HUDEP-2 (cell line): Measurements from ENCODE around the gene DNMT3B.
"Not testable (repeated sequence)": the region's sequence is repeated elsewhere in the genome, so short reads cannot be mapped to it uniquely, and the experiment has no call there.

Experiments
- DNase-seq, 76 experiments: peaks; one replicate each; lab custom pipeline; 2025; ENCODE audit not compliant: unreplicated experiment in 76 of 76; lab: John Stamatoyannopoulos, UW

Gene DNMT3B

DNA sequence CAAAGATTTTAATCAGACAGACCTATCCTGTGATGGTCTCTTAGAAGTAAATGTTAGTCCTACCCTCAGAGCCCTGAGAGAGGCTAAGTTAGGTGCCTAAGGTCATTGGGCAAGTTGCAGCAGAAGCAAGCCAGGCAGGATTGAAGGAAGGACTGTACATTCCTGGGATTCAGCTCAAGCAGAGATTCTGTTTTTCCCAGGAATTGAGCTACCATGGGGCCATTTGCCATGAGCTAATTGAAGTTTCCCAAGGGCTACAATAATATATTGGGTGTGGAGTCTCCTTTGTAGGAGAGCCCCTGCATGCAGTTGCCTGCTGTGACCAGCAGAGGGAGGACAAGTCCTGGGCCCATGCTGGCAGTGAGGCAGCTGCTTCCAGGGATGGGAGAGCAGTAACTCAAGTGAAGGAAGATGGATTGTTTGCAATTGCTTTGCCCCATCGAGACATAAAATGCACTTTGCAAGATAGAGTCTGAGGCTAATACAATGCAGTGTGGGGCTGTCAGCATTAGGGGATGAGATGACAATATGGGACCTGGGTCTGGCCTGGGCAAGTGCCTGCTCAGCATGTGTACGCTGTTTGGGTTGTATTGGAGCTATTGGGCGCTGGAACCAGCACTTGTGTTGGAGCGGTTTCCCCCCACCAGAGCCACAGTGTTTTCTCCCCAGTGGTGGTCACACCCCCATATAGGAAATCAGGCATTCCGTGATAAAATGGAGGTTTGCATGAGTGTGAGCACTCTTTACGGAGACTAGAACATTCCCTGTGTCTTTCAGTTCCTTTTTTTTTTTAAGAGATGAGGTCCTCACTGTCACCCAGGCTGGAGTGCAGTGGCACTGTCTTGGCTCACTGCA is 27.9 kb downstream of the DNMT3B start:
- peak in 63 of 76 experiments; percentile 8 to 76 (median 47) for DNase-seq

- no peak for DNase-seq
Observed at GRCh38 chr20:32790751-32791057, 28.5 kb downstream of the DNMT3B start.

GRCh38 chr20:32792316-32792715 is 30.1 kb downstream of the DNMT3B start:
- peak in 11 of 76 experiments; percentile 17 to 59 (median 33) for DNase-seq

DNA sequence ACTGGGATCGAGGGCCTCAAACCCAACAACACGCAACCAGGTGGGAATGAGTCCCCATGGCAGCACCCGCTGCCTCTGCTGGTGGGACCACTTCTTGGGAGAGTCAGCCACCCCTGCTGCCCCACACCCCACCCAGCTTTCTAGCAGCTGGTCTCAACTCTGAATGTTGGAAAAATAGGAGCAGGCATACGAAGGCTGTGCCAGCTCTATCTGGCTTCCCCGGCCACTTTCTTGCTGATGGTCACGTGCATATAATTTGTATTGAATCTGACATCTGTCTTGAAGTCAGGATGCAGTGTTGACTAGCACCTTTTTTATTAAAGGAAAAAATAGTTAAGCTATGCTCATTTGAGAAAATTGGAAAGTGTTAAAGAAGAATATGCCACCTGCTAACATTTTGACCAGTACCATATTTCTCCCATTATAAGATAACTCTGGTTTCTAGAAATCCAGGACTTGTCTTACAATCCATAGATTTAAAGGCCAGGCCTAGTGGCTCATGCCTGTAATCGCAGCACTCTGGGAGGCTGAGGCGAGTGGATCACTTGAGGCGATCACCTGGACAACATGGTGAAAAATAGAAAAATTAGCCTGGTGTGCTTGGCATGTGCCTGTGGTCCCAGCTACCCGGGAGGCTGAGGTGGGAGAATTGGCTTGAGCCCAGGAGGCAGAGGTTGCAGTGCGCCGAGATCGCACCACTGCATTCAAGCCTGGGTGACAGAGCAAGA is 30.7 kb downstream of the DNMT3B start:
- DNase-seq = no peak

GRCh38 chr20:32796383-32796948 is 34.3 kb downstream of the DNMT3B start:
- no peak for DNase-seq

- DNase-seq = no peak
Observed at GRCh38 chr20:32796981-32797451, 34.8 kb downstream of the DNMT3B start.

- not testable (repeated sequence) for DNase-seq
Observed at GRCh38 chr20:32797571-32797970, 35.4 kb downstream of the DNMT3B start.

- DNase-seq = no peak
Observed at GRCh38 chr20:32798046-32798981, 36.1 kb downstream of the DNMT3B start.

DNA sequence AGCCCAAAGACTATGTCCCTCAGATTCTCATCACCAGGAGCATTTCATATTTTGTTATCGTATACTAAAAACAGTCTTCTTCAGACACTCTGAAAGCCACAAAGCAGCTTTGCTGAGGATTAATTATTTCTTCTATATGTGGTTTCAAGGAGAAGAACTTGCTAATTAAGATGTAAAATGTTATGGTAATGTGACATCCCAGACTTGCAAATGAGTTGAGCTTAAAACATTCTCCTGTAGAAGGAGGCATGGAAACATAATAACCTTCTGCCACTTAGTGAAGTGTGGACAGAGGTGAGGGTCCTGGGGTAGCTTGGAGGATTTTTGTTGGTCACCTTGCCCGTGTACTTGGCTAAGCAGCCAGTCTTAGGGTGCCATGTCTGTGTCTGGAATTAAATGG is 40.9 kb downstream of the DNMT3B start:
- DNase-seq = no peak

GRCh38 chr20:32804022-32804715 is 42.0 kb downstream of the DNMT3B start:
- DNase-seq = no peak

DNA sequence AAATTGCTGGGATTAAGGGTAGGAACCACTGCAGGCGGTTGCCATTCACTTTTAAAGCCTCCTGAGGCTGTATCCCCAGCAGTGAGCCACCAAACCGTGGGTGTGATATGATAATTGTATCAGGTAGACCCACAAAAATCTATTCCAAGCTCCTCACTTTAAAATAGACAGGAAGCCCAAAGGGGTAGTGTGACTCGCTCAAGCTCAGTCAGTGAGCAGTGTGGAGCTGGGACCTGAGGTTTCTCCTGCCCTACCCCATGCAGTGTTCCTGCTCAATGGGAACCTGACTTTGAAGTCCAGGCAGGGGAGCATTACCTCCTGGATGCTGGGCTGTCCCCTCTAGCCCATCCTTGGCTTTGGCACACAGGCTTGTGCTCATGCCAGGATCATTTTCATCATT is 42.6 kb downstream of the DNMT3B start:
- no peak for DNase-seq

DNA sequence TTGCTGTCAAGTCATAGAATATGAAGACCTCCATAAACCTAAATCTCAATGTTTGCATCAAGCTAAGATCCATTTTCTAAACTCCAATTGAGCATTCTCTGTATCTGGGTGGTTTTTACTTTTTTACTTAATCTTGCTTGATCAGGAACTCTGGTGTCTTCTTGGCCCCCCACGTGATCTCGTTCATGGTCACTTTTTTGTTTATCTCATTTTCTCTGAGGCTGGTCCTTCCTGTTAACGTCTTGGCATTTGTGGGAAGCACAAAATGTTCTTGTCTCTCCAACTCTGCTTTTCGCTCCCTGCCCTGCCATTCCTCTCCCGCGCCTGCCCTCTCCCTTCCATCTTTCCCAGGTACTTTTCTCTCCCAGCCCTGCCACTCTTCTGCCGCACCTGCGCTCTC is 43.5 kb downstream of the DNMT3B start:
- DNase-seq = peak in 1 of 76 experiments; percentile 5

GRCh38 chr20:32806356-32806755 is 44.2 kb downstream of the DNMT3B start:
- no peak for DNase-seq

GRCh38 chr20:32807706-32808105 is 45.5 kb downstream of the DNMT3B start:
- DNase-seq = no peak

DNA sequence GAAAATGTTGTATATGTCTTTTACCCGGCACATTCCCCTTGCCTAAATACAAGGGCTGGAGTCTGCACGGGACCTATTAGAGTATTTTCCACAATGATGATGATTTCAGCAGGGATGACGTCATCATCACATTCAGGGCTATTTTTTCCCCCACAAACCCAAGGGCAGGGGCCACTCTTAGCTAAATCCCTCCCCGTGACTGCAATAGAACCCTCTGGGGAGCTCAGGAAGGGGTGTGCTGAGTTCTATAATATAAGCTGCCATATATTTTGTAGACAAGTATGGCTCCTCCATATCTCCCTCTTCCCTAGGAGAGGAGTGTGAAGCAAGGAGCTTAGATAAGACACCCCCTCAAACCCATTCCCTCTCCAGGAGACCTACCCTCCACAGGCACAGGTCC is 46.3 kb downstream of the DNMT3B start:
- no peak for DNase-seq

DNA sequence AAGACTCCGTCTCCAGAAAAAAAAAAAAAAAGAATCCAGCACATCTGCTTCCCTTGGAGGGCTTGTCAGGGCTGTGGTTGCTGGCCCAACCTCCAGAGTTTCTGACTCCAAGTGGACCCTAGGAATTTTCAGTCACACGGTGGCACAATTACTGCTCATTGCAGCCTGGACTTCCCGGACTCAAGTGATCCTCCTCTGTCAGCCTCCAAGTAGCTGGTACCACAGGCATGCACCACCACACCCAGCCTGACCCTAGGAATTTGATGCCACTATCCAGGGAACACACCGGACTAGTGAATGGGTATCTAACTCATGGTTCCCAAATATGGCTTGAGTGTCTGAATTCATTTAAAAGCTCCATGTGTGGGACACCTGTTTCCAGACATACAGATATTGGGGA is 47.7 kb downstream of the DNMT3B start:
- DNase-seq = no peak

DNA sequence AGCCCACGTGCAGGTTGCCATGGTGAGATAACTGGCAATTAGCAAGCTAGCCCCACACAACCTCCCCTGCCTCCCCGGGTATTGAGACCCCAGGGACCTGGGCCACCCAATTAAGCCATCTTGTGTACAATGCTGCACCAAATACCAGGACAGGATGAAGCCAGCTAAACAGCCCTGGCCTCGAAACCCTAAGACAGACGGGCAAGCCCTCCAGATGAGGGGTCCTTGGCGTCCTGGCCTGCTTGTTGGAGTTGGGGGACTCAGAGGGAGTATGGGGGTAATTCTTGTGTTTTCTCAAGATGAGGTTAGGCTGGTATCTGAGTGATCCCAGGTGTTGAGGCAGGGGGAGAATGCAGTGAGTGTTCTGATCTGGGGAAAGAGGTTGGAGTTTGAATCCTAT is 48.8 kb downstream of the DNMT3B start:
- no peak for DNase-seq

GRCh38 chr20:32811886-32812285 is 49.7 kb downstream of the DNMT3B start:
- no peak for DNase-seq

GRCh38 chr20:32819992-32820697 is 58.0 kb downstream of the DNMT3B start:
- peak in 29 of 76 experiments; percentile 3 to 77 (median 58) for DNase-seq
